Non-pigmented ciliary epithelial cell (primary cell): ENCODE data around the gene QDPR.

ENCODE experiments used
- DNase-seq: peaks from one replicate; pipeline ENCODE4 v3.0.0-alpha.2; 2010; ENCODE audit warnings: low read depth

The QDPR gene

DNA sequence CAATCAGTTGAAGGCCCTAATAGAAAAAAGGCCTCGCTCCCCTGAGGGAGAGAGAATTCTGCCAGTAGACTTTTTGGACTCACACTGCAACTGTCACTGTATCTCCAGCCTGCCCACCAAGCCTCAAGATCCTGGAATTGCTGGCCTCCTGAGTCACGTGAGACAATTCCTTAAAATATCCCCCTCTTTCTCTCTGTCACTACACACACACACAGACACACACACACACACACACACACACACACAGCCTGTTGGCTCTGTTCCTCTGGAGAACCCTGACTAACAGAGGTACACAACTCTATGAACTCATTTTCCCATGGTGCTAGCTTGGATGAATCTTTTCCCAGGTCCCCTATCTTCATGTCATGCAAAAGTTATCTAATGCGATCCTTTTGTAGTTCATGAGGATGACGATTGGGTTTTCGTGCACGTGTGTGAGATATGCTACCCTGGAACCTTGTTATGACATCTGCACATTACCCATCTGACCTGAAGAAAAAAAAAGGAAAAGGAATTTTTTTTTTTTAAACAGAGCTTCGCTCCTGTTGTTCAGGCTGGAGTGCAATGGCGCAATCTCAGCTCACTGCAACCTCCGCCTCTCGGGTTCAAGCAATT, 16.8 kb upstream of the QDPR start:
- DNase-seq, result no peak

GRCh38 chr4:17526695-17527477, 15.0 kb upstream of the QDPR start:
- DNase-seq, result no peak

DNA sequence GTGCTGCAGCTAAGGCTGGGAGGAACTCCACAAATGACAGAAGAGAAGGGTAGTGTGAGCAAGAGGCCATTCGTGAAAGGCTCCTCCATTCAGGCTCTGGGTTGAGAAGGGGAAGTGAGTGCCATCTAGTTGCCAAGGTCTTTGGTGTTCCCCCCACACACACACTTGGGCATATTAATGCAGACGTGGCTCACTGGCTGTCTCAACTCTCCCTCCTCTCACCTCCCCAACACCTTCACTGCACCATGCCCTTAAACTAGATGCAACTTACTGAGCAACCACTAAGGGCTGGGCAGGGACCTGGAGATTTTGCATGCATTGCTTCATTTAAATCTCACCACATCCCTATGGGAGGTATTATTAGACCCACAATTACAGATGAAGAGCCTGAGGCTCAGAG, 11.8 kb upstream of the QDPR start:
- DNase-seq, result no peak

DNA sequence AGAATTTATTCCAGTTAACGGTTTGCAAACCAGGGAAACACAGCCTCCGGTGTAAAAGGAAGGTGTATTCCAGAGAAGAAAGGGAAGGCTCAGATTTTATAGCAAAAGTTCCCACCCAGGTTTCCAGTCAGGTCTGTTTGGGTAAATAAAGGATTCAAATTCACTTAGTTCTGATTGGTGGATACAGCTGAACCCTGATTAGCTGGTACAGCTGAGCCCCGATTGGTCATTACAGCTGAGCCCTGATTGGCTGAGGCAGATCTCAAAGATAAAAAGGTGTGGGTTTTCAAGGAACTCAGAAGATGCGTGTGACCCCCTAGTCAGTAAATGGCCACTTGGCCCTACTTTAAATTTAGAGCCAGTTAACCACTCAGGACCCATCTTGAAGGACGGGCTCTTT, 9.7 kb upstream of the QDPR start:
- DNase-seq, result no peak

DNA sequence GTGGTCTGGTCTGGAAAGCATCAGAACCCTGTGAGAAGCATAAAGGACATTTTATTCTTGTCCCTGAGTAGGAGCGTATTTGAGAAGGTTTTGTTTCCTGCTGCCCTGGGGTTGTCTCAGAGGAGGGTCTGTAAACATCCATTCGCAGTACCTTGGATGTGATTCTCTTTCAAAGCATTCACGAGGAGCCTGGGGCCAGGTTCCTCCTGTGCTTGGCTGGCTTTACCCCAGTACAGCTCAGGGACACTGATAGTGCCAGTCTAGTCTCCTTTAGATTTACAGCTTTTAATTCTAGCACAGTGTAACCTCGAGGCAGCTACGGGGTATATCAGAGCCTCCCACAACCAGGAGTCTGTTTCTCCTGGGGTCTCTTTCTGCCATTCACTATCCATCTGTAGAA, 5.8 kb upstream of the QDPR start:
- no peak for DNase-seq

DNA sequence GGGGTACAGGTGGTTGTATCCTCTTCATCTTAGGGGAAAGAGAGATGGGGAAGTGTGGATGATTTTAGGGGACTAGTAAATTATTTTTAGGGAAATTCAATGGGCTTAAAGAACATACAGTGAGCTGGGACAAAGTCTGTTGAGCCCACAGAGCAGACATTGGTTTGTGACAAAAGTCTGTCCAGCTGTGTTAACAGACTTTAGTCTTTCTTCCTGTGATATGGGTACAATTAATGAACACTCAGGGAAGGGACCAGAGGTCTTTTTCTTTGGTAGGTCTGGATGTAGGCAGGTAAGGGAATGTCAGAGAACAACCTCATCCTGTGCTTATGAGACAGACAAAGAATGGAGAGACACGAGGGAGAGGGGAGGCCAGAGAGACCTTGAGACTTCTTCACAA, 5.1 kb upstream of the QDPR start:
- no peak for DNase-seq

DNA sequence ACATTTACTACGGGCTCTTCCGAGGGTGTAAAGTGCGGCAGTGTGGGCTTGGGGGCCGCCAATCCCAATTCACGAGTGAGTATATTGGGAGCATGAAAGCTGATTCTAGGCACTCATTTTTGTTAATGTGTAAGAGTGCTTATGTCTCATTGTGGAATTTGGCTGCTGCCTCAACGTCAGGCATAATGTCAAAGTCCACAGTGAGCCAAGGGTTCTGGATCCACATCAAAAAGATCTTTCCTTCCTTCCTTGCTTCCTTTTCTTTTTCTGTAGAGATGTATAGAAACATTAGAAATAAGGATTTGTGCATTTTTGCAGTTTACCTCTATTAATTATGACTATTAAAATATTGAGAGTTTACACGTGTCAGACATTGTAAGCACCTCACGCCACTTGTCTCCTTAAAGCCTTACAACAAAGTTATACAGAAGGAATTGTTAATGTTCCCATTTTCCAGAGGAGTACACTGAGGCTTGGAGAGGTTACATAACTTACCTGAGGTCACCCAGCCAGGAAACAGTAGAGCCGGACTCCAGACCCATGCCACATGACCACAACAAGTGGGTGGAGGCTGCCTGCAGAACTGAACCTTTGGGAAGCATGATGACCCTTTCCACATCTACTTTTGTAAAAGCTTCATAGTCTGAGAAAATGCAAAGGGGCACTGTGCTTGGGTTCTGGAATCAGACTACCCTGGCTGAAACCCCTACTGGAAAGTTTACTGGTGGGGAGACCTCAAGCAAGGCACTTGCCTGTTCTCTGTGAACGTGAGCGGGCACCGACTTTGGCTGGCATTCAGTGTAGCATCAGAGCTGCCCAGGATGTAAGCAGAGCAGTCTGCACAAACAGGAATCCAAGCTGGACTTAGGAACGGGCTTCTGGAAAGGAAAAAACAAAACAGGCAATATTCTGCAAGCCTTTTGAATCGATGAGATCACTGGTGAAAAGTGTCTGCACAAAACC, 3.8 kb upstream of the QDPR start:
- DNase-seq, result no peak

DNA sequence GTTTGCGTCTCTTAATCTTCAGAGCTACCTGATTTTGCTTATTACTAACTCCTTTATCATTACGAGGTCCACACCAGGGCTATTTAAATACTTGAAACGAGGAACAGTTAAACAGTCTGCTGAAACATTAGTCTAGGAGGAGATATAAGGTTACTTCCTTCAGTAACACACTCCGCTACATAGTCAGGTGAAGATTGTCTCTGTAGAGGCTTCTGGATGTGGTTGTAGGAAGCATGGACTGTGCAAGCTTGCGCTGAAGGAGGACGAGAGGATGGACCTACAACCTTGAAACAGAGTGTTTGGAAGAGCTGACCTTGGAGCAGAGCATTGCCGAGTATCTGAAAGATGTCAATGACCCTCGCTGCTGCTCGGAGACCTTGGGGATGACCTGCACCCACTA, 3.0 kb upstream of the QDPR start, which contains the start of gene CLRN2:
Gene CLRN2, plus strand, starts transcription at position 301 of the 400 bp plus-strand sequence. CDS start 102 bp downstream, outside the sequence.
- no peak for DNase-seq

- DNase-seq, result no peak
These were observed 1.2 kb upstream of the QDPR start for GRCh38 chr4:17512973-17513665.

DNA sequence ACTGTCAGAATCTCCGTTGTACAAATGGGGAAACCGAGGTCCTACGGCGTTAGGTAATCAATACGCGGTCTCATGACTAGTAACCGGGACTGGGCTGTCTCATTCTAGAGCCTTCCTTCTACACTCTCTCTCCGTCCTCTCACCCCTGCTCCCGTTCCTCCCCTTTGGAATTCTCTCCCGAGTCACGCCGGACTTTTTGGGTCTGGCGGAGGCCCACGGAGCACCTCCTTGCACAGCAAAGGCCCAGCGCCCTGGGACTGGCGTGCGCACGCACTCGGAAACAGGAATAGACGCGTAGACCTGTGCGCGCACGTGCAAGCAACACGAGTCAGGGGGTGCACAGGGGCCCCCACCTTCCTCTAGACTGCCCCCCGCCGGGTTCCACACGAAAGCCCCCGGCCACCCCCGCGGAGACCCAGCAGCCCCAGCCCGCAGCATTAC, 361 bp downstream of the QDPR start:
- no peak for DNase-seq

DNA sequence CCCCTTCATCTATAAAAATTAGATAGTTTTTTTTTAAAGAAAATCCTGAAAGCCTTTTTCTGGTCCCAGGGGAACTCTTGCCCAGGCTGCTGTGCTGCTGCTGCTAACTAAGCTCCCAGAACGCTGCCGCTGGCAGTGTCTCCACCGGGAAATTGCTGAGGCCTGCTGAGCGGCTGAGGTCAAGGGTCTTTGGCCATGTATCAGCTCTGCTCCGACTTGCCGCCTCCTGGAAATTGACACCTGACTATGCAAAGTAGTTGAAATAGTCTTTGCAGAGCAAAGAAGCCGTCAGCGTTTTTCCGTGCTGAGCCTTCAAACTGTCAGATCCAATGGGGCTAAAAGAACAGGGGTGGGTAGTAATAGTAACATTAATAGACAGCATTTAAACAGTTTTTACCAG, 839 bp downstream of the QDPR start:
- DNase-seq, result no peak

DNA sequence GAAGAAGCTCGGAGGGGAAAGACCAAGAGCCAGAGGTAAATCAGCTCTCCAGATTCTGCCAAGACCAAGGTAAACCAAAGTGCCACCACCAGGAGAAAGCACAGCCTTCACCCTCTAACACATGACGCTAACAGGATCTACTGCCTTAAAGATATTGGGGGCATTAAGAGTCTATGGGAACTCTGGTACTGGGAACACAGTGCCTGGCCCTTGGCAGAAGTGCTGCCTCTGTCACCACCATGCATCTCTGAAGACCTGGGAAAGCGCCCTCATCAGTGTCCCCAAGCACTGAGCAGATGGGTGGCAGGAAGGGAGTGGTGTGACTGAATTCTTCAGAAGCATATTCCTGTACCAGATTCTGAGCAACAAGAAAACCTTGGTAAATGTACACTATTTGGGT, 1.3 kb downstream of the QDPR start:
- DNase-seq, result no peak

DNA sequence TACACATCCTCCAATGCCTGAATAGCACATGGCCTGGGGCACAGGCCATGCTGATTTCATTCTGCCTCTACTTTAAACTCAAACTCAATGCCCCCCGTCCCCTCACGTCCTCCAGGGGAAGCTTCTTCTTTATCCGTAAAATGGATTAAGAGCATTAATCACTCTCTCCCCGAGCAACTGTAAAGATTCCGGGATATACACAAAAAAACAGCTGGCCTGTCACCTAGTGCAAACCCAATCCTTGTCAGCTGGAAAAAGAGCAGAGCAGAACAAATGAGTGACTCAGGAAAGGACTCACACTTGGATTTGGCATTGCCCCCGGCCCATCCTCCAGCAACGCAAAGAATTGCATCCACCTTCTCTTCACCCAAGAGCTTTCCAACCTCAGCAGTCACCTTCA, 7.8 kb downstream of the QDPR start:
- DNase-seq, result no peak

DNA sequence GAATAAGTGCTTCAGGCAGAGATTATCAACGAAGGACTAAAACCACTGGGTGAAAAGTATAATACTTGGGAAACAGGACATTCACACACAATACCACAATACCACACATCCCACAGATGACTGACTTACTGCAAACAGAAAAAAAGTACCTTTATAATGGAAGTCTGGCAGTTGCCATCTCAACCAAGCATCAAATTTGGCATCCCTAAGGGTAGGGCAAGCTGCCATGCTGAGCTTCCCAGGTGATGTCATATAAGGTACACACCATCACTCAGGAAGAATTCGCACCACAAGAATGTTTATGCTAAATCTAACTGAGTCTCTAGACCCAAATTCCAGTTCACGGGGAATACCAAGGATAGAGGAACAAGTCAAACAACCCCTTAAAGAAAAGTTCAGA, 9.1 kb downstream of the QDPR start:
- DNase-seq, result no peak

- DNase-seq, result no peak
These were observed 11.3 kb downstream of the QDPR start for GRCh38 chr4:17500574-17500973.

DNA sequence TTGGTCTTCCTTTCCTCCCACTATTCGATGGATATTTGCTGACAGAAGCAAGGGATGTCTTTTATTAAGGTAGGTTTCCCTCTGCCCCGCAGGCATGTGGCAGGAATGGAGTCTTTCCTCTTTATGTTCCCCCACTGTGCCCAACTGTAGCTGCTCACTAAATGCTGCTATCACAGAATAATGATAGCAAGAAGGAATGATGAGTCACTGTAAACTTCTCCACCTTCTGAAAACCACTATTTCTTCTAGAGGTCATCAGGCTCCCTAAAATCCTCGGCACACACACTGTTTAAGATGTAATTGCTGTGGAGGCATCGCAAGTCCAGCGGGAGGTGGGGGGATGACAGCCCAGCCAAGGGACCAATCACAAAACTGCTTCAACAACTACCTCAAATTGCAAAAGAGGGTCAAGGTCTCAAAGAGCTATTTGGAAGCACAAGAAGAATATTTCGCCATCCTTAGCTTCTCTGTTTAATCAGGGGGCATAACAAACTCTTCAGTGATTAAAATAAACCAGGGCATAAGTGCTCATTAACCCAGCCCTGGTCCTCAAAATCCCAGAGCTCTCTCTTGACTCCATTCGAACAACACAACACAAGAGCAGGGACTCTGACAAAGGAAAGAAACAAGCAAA, 13.9 kb downstream of the QDPR start:
- DNase-seq, result no peak

DNA sequence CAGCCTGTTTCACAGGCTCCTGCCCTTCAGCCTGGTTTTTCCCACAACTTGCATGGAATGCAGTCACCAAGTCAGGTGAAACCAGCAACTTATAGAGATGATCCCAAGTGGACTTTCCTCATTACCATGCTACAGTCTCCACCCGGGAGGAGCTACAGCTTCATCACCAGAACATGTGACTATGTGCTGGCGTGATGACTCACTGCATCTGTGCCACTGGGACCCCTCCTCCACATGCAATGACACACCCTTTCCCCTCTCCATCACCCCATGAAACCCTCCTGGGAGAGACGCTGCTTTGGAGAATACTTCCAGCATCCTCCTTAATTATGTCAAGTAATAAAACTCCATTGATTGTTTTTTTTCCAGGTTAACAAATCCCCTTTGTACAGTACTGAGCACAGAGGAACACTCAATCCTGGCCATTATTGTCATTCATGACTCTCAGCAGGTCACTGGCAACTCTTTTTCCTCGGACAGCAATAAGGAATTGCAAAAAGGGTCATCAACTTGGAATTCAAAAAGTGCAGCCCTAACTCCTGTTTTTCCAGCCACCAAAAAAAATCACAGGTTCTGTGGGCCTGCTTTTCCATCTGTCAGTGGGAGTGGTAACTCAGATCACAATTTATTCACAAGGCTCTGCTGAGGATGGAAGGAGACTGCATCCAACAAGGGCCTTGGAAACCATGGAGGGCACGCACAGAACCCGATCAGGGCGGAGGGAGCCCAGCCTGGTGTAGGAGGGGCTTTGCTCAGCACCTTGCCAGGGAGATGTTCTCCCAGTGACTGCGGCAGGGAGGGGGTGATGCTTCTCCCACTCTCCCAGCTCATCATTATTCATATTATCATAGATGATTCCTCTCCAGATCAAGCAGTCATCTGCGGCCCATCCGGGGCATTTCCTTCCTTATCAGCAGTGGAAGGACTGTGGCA, 17.4 kb downstream of the QDPR start:
- peak; percentile 49 for DNase-seq

- no peak for DNase-seq
These were observed 18.3 kb downstream of the QDPR start for GRCh38 chr4:17493619-17494018.

GRCh38 chr4:17492876-17493275, 19.0 kb downstream of the QDPR start:
- no peak for DNase-seq

DNA sequence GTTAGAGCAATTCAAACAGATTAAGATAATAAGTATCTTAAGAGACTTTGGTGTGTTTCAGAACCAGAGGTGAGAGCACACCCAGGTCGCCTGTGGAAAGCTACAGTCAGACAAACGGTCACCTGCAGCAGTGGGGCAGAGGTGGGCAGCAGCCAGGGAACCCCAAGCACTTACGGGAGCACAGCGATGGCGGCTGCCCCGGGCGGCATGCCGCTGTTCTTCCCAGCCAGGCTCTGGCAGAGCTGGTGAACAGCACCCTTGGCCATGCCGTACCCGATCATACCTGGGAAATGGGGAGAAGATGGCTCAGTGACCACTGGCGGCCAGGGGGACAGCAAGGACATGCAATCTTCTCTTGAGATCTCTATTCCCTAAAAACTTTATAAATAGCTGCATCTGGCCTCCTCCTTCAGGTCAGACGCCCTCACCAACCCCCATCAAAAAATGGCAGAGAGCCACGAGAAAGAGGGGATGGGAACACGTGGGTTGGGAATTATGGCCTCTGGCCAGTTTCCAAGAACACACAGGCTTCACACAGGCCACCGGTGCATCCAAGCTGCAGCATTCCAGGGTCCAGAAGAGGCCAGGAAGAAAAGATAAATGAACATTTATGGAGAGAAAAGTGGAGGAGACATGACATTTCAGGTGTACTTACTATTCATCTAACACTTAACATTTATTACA, 19.7 kb downstream of the QDPR start:
- no peak for DNase-seq
